KOPT-K1 (cell line): ENCODE measurements around the gene HABP4.

Experiments used
- H3K27ac ChIP-seq: fragments of 200-600 bp; sonication (generic); 2 replicates; pipeline ENCODE4 v1.5.1; 2016; ENCODE audit warnings: antibody characterized with exemption, mild to moderate bottlenecking, low read depth, low read length; ENCODE audit not compliant: poor library complexity, severe bottlenecking
- H3K36me3 ChIP-seq: fragments of 200-600 bp; sonication (generic); 2 replicates; pipeline ENCODE4 v1.5.1; 2017; ENCODE audit warnings: antibody characterized with exemption, mild to moderate bottlenecking, low read length, moderate library complexity; ENCODE audit not compliant: insufficient read depth
- H3K9me3 ChIP-seq: fragments of 200-600 bp; sonication (generic); 2 replicates; pipeline ENCODE4 v1.5.1; 2017; ENCODE audit warnings: antibody characterized with exemption, low read length, mild to moderate bottlenecking; ENCODE audit not compliant: insufficient read depth, poor library complexity, severe bottlenecking

HABP4 gene

GRCh38 chr9:96509026-96509425 is 59.1 kb downstream of the HABP4 start:
- no peak overlapping the region for H3K27ac ChIP-seq
- no peaks in the 10 kb centered on the region for H3K36me3 ChIP-seq
- H3K9me3 ChIP-seq, result no peaks in the 10 kb centered on the region

DNA sequence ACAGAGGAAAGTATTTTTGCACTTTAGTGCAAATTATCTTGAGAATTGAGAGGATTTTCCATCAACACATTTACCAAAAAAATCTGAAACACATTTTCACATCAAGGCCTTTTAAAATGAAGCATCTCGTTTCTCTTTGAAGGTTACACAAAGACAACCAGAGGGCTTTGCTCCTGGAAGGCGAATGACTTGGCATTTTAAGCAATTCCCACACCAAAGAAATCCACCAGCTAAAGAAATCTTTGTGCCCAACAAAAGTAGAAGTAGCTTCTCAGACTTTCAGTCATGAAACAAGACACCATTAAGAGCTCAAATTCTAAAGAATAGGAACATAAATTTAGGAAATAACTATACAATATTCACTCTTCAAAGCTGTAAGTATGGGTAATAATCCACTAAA is 59.9 kb downstream of the HABP4 start:
- Histone ChIP-seq H3K36me3 (no peaks in the 10 kb centered on the region), H3K9me3 (no peaks in the 10 kb centered on the region), H3K27ac (no peak overlapping the region)

DNA sequence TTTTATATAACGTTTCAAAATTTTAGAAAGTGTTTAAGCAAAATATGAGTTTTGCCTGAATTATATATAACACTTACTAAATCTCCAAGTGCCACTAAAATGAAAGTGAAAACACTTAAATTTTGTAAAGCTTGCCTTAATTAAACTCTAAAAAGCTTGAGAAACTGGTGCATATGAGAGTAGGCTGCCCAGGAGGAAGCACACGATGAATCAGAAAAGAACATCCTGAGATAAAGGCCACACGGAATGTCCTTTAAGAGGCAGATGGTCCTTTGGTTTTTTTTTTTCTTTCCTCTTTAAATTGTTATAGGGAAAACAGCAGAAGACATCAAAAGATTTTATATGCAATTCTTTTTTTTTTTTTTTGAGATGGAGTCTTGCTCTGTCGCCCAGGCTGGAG is 60.3 kb downstream of the HABP4 start:
- Histone ChIP-seq H3K9me3 (no peaks in the 10 kb centered on the region), H3K27ac (no peak overlapping the region)

DNA sequence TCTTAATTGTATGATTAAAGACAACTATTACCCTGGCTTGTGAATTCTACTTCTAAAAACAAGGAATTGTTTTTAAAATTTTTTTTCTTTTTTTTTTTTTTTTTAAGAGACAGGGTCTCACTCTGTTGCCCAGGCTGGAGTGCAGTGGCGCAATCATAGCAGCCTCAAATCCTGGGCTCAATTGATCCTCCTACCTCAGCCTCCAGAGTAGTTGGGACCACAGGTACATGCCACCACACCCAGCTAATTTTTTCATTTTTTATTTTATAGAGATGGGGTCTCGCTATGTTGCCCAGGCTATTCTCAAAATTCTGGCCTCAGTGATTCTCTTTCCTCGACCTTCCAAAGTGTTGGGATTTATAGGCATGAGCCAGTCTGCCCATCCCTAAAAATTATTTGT is 62.3 kb downstream of the HABP4 start:
- no peak overlapping the region for H3K27ac ChIP-seq
- no peaks in the 10 kb centered on the region for H3K36me3 ChIP-seq
- no peaks in the 10 kb centered on the region for H3K9me3 ChIP-seq

More for the DNA sequence above, 60.3 kb downstream of the HABP4 start:
- H3K36me3 ChIP-seq, result no peaks in the 10 kb centered on the region

- H3K27ac ChIP-seq, result no peak overlapping the region
- H3K36me3 ChIP-seq, result no peaks in the 10 kb centered on the region
- no peaks in the 10 kb centered on the region for H3K9me3 ChIP-seq
Observed at GRCh38 chr9:96513622-96514021, 63.7 kb downstream of the HABP4 start.

- H3K27ac ChIP-seq, result no peak overlapping the region
- no peaks in the 10 kb centered on the region for H3K36me3 ChIP-seq
Observed at GRCh38 chr9:96514108-96514799, 64.3 kb downstream of the HABP4 start.

DNA sequence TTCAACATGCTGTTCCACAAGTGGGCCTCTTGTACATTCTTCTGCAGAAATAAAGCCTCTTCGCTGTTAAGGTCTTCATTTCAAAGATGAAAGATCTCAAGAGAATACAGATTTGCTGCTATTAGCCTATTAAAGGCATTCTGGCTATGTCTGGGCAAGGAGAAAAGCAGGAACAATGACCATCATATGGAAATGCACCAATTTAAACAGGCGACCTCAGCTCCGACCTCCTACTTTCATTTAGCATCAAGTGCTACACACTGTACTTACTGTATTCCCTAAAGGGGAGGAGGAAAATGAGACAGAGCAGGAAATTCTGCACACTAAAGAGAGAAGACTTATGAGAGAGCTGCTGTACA is 64.8 kb downstream of the HABP4 start:
- Histone ChIP-seq H3K36me3 (no peaks in the 10 kb centered on the region), H3K9me3 (no peaks in the 10 kb centered on the region), H3K27ac (no peak overlapping the region)

More at GRCh38 chr9:96514108-96514799, 64.3 kb downstream of the HABP4 start:
- H3K9me3 ChIP-seq, result no peaks in the 10 kb centered on the region

GRCh38 chr9:96515621-96516470 is 65.9 kb downstream of the HABP4 start:
- no peak overlapping the region for H3K27ac ChIP-seq
- no peaks in the 10 kb centered on the region for H3K9me3 ChIP-seq

DNA sequence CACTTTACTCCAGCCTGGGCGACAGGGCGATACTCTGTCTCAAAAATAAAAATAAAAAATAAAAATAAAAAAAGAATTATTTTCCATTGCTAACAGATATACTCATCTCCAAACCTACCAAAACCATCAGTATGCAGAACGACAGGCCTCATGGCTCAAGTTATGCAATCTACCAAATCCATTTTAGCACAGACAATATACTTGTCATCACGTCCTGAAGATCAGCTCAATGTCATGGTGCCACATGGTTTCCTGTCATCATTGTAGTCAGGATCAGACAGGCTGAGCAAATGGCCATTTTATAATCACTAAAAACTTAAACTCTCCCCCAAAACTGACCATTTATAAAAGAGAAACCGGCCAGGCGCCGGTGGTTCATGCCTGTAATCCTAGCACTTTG is 69.1 kb downstream of the HABP4 start:
- H3K36me3 ChIP-seq, result no peaks in the 10 kb centered on the region
- no peaks in the 10 kb centered on the region for H3K9me3 ChIP-seq
- H3K27ac ChIP-seq, result no peak overlapping the region

More at GRCh38 chr9:96515621-96516470, 65.9 kb downstream of the HABP4 start:
- no peaks in the 10 kb centered on the region for H3K36me3 ChIP-seq

DNA sequence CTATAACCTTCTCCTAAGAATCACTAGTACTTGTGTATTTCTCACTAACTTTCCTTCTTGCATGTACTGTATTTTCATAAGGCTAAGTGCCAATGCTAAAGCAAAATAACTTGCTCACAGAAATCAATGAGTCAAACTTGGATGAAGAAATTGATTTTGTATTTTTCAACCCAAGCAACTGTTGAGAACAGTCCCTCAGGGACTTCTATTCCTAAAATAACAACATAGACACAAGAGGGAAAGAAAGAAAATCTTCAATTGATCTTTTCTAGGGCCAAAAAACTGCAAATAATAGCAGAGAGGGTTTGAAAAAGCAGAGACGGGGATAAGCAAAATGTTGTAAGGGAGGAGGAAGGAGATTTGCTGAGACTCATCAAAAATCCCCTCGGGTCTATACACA is 69.8 kb downstream of the HABP4 start:
- no peak overlapping the region for H3K27ac ChIP-seq

GRCh38 chr9:96522366-96522765 is 72.4 kb downstream of the HABP4 start:
- Histone ChIP-seq H3K36me3 (no peaks in the 10 kb centered on the region), H3K9me3 (no peaks in the 10 kb centered on the region), H3K27ac (no peak overlapping the region)

More for the DNA sequence above, 69.8 kb downstream of the HABP4 start:
- Histone ChIP-seq H3K9me3 (no peaks in the 10 kb centered on the region), H3K36me3 (no peaks in the 10 kb centered on the region)

DNA sequence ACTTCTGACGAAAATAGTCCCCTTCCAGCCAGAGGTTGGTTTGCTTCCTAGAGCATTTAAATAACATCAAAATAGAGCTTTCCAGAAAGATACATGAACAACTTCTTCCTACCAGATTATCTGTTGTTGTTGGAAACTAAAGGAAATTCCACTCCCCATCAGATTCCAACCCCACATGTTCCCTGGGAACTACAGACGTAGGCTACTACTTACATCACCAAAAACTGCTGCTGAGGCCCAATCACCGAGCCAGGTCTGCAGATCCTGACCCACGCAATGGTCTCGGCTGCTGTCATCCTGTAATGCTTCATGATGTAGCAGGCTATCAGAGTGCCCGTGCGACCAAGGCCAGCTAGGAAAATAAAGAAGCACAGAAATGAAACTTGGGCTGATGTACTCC is 73.4 kb downstream of the HABP4 start:
- H3K9me3 ChIP-seq, result no peaks in the 10 kb centered on the region
- H3K36me3 ChIP-seq, result no peaks in the 10 kb centered on the region
- H3K27ac ChIP-seq, result no peak overlapping the region

DNA sequence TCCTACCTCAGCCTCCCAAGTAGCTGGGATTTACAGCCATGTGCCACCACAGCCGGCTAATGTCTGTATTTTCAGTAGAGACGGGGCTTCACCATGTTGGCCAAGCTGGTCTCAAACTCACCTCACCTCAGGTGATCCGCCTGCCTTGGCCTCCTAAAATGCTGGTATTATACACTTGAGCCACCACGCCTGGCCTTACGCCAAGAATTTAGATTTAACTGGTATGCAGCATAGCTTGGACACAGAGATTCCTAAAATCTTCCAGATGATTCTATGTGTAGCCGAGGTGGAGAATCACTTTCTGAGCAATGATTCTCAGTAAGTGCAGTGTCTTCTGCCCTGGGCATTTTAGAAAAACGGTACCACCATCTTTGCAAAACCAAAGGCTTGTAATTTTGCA is 74.1 kb downstream of the HABP4 start:
- no peaks in the 10 kb centered on the region for H3K36me3 ChIP-seq
- no peaks in the 10 kb centered on the region for H3K9me3 ChIP-seq
- H3K27ac ChIP-seq, result no peak overlapping the region

- Histone ChIP-seq H3K9me3 (no peaks in the 10 kb centered on the region), H3K36me3 (no peaks in the 10 kb centered on the region), H3K27ac (no peak overlapping the region)
Observed at GRCh38 chr9:96524764-96525163, 74.8 kb downstream of the HABP4 start.

GRCh38 chr9:96532173-96532572 is 82.2 kb downstream of the HABP4 start:
- H3K36me3 ChIP-seq, result no peaks in the 10 kb centered on the region
- H3K9me3 ChIP-seq, result peaks cover 5% of the 10 kb centered on the region
- no peak overlapping the region for H3K27ac ChIP-seq

DNA sequence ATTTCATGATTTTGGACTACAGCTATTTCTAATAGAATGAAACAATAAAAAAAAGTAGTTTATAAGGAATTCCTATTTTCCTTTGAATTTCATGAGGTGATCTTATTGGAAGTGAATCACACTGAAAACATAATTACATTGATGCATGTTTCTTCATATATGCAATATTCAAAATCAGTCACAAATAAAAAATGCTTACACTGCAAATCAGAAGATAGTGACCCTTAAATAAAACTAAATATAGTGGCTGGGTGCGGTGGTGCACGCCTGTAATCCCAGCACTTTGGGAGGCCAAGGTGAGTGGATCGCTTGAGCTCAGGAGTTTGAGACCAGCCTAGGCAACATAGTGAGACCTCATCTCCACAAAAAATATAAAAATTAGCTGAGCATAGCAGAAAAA is 90.1 kb downstream of the HABP4 start:
- no peaks in the 10 kb centered on the region for H3K36me3 ChIP-seq
- no peaks in the 10 kb centered on the region for H3K9me3 ChIP-seq
- no peak overlapping the region for H3K27ac ChIP-seq
